Prostate gland (tissue), 2 donors: ENCODE results near the gene EFCAB13. TPM values are rescaled to one million over a fixed set of nuclear protein-coding genes. Genes with fewer than 3 reads are reported as not detected.
"Not testable (repeated sequence)": the region's sequence is repeated elsewhere in the genome, so short reads cannot be mapped to it uniquely, and the experiment has no call there.

Experiments used
- DNase-seq: peaks from one replicate; pipeline ENCODE4 v3.0.0-alpha.2; 2019; ENCODE audit warnings: low spot score
- H3K27ac ChIP-seq, 2 donors: fragments of 200-600 bp; sonication (generic); 2 replicates each; pipeline ENCODE4 v1.5.1; 2017 to 2019
- H3K27me3 ChIP-seq: fragments of 200-600 bp; sonication (generic); replicated peaks from 2 replicates; pipeline ENCODE4 v1.5.1; 2019; ENCODE audit not compliant: insufficient read depth
- H3K36me3 ChIP-seq, 2 donors: fragments of 200-600 bp; sonication (generic); 1 replicate in 1 of 2; 2 replicates in 1 of 2; pipeline versions ENCODE4 v1.5.1 to v1.8.1; 2017 to 2019
- H3K4me1 ChIP-seq: fragments of 200-600 bp; sonication (generic); replicated peaks from 2 replicates; pipeline ENCODE4 v1.5.1; 2019
- H3K4me3 ChIP-seq, 2 donors: fragments of 200-600 bp; sonication (generic); 2 replicates each; pipeline ENCODE4 v1.5.1; 2017 to 2019
- H3K9me3 ChIP-seq: fragments of 200-600 bp; sonication (generic); 2 replicates; pipeline ENCODE4 v1.5.1; 2017
- CTCF ChIP-seq, 4 experiments: fragments of 200-600 bp in 2 of 4; fragments of 450-650 bp in 2 of 4; sonication (generic) in 2 of 4; IDR thresholded peaks; 1 replicate in 3 of 4; 2 replicates in 1 of 4; pipeline ENCODE4 v1.5.1; 2016 to 2019; ENCODE audit warnings: antibody characterized with exemption in 4 of 4, mild to moderate bottlenecking in 2 of 4, moderate library complexity in 2 of 4
- POLR2A ChIP-seq: fragments of 450-650 bp; IDR thresholded peaks from one replicate; pipeline ENCODE4 v1.6.1; 2016; ENCODE audit warnings: antibody characterized with exemption, mild to moderate bottlenecking
- POLR2AphosphoS5 ChIP-seq: sonication (generic); formaldehyde crosslinking; IDR thresholded peaks from one replicate; pipeline ENCODE4 v1.6.1; 2017; ENCODE audit warnings: antibody characterized with exemption
- WGBS: methylation state at CpG from one replicate; pipeline ENCODE4 v1.1.5; 2018; 5-methylcytosine and 5-hydroxymethylcytosine counted together
- intact Hi-C: fragments of 100-400 bp; cut with DNase I; formaldehyde crosslinking; loops from one replicate; pipeline ENCODE4 v1.14.2; 2022
- total RNA-seq, 2 donors: library from RNA; depleted of rRNA; stranded (reverse); fragments of >200 nt; gene quantifications; one replicate each; pipeline ENCODE4 v1.1.0, GENCODE V29; 2016

EFCAB13 gene
- total RNA-seq, 2 donors from 2014 or later: 4.5 to 8.9 TPM

- Histone ChIP-seq H3K27ac (no peak overlapping the region), H3K9me3 (no peaks in the 10 kb centered on the region), H3K36me3 (no peaks in the 10 kb centered on the region), H3K27me3 (no peaks in the 10 kb centered on the region), H3K4me1 (no peaks in the 10 kb centered on the region), H3K4me3 (no peak overlapping the region)
- no peak for DNase-seq
- TF ChIP-seq CTCF (IDR thresholded peaks at IDR 0.05) (no peak), POLR2AphosphoS5 (no peak), POLR2A (no peak)
- 93% methylated on average over 5 of the region's 5 CpGs for WGBS
- intact Hi-C loops: no loop called here
Measured at GRCh38 chr17:47470836-47471235, 147.1 kb downstream of the EFCAB13 start.

GRCh38 chr17:47472073-47472472, 148.3 kb downstream of the EFCAB13 start:
- intact Hi-C loops, H3K36me3 ChIP-seq: not testable (repeated sequence)
- 94% methylated on average over 6 of the region's 6 CpGs for WGBS

More at GRCh38 chr17:47472073-47472472, 148.3 kb downstream of the EFCAB13 start:
- H3K27me3 ChIP-seq, H3K27ac ChIP-seq, H3K4me3 ChIP-seq, DNase-seq, H3K9me3 ChIP-seq, H3K4me1 ChIP-seq: not testable (repeated sequence)

Other genes with a start within 250 kb of the EFCAB13 start
- gene CDC27, start 134.7 kb upstream of the EFCAB13 start, total RNA-seq: 10 to 100 TPM; 32.2 to 76.9 TPM
- gene MYL4, start 114.6 kb upstream of the EFCAB13 start, total RNA-seq: 1 to 10 TPM in 1 of 2 donors, not detected in 1; 4.3 TPM
- 10 to 100 TPM in 1 of 2 donors, 1 to 10 TPM in 1; 3.4 to 12.4 TPM for gene ITGB3, start 70.1 kb upstream of the EFCAB13 start, total RNA-seq
- 10 to 100 TPM; 67.1 to 70.4 TPM for gene NPEPPS, start 207.2 kb downstream of the EFCAB13 start, total RNA-seq